ES-I3 (cell line): ENCODE results near the gene MAGT1.
"Not testable (repeated sequence)": the region's sequence is repeated elsewhere in the genome, so short reads cannot be mapped to it uniquely, and the experiment has no call there.

Source experiments
- H3K36me3 ChIP-seq: 2 replicates; pipeline ENCODE4 v1.6.1; 2013; ENCODE audit warnings: mild to moderate bottlenecking, low read length, control low read depth, moderate library complexity; ENCODE audit not compliant: insufficient read depth
- H3K4me1 ChIP-seq: 2 replicates; pipeline ENCODE4 v1.6.1; 2013; ENCODE audit warnings: mild to moderate bottlenecking, control low read depth, low read length; ENCODE audit not compliant: insufficient read depth
- H3K9ac ChIP-seq: 2 replicates; pipeline ENCODE4 v1.6.1; 2013; ENCODE audit warnings: low read depth, mild to moderate bottlenecking, low read length, moderate library complexity
- H3K9me3 ChIP-seq: 2 replicates; pipeline ENCODE4 v1.6.1; 2013; ENCODE audit warnings: mild to moderate bottlenecking, low read length, moderate library complexity; ENCODE audit not compliant: control insufficient read depth, insufficient read depth

The MAGT1 gene

GRCh38 chrX:77894921-77895886, at the start of gene MAGT1:
TSS of gene MAGT1 (minus strand) at chrX:77895435. CDS start at chrX:77895410, 25 bp downstream.
- H3K9ac ChIP-seq, result peak within 1 kb of the TSS; percentile 78
- H3K9me3 ChIP-seq, result no peaks in the 10 kb centered on the region
- H3K4me1 ChIP-seq, result no peaks in the 10 kb centered on the region
- no peaks in the 10 kb centered on the region for H3K36me3 ChIP-seq

DNA sequence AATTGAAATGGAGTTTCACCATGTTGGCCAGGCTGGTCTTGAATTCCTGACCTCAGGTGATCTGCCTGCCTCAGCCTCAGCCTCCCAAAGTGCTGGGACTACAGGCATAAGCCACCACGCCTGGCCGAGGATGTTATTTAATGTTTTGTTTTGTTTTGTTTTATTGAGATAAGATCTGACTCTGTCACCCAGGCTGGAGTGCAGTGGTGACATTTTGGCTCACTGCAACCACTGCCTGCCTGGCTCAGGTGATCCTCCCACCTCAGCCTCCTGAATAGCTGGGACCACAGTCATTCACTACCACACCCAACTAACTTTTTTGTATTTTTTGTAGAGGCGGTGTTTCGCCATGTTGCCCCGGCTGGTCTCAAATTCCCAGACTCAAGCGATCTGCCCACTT, 49.8 kb upstream of the MAGT1 start:
- not testable (repeated sequence) for H3K9ac ChIP-seq, H3K36me3 ChIP-seq, H3K9me3 ChIP-seq, H3K4me1 ChIP-seq

GRCh38 chrX:77938083-77938680, 42.9 kb upstream of the MAGT1 start:
- H3K9me3 ChIP-seq, result no peaks in the 10 kb centered on the region
- no peak overlapping the region for H3K9ac ChIP-seq
- H3K36me3 ChIP-seq, result no peaks in the 10 kb centered on the region
- no peaks in the 10 kb centered on the region for H3K4me1 ChIP-seq

DNA sequence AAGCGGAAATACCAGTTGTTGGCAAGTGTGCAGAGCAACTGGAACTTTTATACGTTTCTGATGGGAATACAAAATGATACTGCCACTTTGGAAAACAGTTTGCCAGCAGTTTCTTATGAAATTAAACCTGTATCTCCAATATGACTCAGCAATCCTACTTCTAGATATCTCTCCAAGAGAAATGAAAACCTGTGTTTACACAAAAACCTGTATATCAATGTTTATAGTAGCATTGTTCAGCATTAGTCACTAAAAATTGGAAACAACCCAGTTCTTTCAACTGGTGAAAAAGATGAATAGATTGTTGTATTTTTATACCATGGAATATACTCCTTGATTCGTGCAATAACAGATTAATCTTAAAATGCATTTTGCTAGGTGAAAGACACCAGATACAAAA, 42.1 kb upstream of the MAGT1 start:
- Histone ChIP-seq H3K9me3 (no peaks in the 10 kb centered on the region), H3K4me1 (no peaks in the 10 kb centered on the region), H3K9ac (no peak overlapping the region), H3K36me3 (no peaks in the 10 kb centered on the region)

DNA sequence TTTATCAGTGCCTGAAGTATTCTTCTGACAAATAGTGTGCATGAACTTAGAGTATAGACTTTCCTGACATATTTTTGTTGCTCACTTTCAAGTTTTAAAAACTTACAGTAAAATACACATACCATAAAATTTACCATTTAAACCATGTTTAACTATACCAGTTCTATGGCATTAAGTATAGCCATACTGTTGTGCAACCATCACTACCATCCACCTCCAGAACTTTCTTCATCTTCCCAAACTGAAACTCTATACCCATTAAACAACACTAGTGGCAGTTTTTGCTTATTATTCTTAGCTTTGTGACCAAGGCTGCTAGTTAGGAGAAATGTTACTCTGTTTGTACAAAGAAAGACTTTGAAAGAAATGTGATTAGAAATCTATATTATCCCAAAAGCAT, 41.1 kb upstream of the MAGT1 start:
- H3K9me3 ChIP-seq, result no peaks in the 10 kb centered on the region
- H3K36me3 ChIP-seq, result no peaks in the 10 kb centered on the region

DNA sequence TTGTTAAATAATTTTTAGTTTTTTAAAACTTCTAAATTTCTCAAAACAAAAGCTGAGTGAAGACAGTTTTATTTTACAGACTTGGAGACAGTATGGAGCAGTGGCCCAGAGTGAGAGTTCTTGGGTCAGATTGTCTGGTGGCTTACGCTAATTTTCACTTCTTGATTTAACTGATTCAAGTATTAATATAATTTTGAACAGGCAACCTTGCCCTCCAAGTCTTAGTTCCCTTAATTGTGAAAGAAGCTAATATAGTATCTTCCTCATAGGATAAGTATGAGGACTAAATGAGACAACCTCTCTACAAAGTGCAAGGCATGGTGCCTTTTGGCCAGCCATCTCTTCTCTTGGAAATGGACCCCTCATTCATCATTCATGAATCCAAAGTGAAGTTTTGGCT, 40.7 kb upstream of the MAGT1 start:
- no peaks in the 10 kb centered on the region for H3K4me1 ChIP-seq
- H3K9ac ChIP-seq, result no peak overlapping the region
- no peaks in the 10 kb centered on the region for H3K9me3 ChIP-seq
- no peaks in the 10 kb centered on the region for H3K36me3 ChIP-seq

More for the DNA sequence above, 41.1 kb upstream of the MAGT1 start:
- H3K9ac ChIP-seq, result no peak overlapping the region
- no peaks in the 10 kb centered on the region for H3K4me1 ChIP-seq

- Histone ChIP-seq H3K9me3 (no peaks in the 10 kb centered on the region), H3K4me1 (no peaks in the 10 kb centered on the region)
These were observed 35.3 kb upstream of the MAGT1 start for GRCh38 chrX:77930581-77930980.

GRCh38 chrX:77925764-77926163, 30.5 kb upstream of the MAGT1 start:
- no peak overlapping the region for H3K9ac ChIP-seq
- H3K4me1 ChIP-seq, result no peaks in the 10 kb centered on the region
- no peaks in the 10 kb centered on the region for H3K9me3 ChIP-seq
- H3K36me3 ChIP-seq, result no peaks in the 10 kb centered on the region

More at GRCh38 chrX:77930581-77930980, 35.3 kb upstream of the MAGT1 start:
- Histone ChIP-seq H3K36me3 (no peaks in the 10 kb centered on the region), H3K9ac (no peak overlapping the region)

GRCh38 chrX:77924320-77924859, 29.2 kb upstream of the MAGT1 start:
- no peaks in the 10 kb centered on the region for H3K9me3 ChIP-seq
- no peaks in the 10 kb centered on the region for H3K4me1 ChIP-seq

DNA sequence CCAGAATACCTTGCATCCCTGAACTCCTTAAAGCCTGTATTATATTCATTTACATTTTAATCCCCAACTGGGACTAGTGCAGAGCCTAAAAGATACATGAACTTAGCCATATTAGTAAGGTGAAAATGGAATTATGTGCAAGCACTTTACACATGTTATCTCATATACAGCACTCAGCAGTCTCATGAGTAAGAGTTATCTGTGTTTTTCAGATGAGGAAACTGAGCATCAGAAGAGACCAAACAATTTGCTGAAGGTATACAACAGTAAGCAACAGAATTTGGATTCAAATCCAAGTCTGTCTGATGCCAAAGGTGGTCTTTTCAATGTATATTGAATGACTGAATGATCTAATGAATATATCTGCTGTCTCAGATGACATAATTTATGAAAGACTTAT, 27.6 kb upstream of the MAGT1 start:
- no peaks in the 10 kb centered on the region for H3K4me1 ChIP-seq
- no peaks in the 10 kb centered on the region for H3K9me3 ChIP-seq
- H3K36me3 ChIP-seq, result no peaks in the 10 kb centered on the region
- no peak overlapping the region for H3K9ac ChIP-seq

More at GRCh38 chrX:77924320-77924859, 29.2 kb upstream of the MAGT1 start:
- no peak overlapping the region for H3K9ac ChIP-seq
- no peaks in the 10 kb centered on the region for H3K36me3 ChIP-seq

- not testable (repeated sequence) for H3K9me3 ChIP-seq, H3K9ac ChIP-seq, H3K36me3 ChIP-seq, H3K4me1 ChIP-seq
These were observed 24.1 kb upstream of the MAGT1 start for GRCh38 chrX:77919370-77919769.

DNA sequence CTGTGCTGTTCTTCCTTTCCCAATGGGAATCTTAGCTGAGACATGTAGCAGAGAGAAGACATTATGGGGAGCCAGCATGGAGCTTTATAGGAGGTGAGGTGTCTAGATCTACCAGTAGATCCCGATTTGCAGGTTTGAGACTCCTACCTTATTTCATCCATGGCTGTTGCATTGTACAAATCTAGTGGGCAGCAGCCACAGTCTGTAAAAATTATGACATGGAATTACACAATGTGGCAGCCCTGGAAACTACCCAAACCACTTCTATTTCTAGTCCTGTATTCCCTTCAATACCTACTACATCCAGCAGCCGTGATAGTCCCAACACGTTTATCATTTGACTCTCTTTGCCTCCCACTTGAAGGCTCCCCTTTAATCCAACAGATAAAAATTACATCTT, 23.3 kb upstream of the MAGT1 start:
- Histone ChIP-seq H3K4me1 (no peaks in the 10 kb centered on the region), H3K9ac (no peak overlapping the region), H3K9me3 (no peaks in the 10 kb centered on the region), H3K36me3 (no peaks in the 10 kb centered on the region)

GRCh38 chrX:77917294-77917933, 22.2 kb upstream of the MAGT1 start:
- H3K9ac ChIP-seq, result no peak overlapping the region
- H3K36me3 ChIP-seq, result no peaks in the 10 kb centered on the region
- H3K4me1 ChIP-seq, result no peaks in the 10 kb centered on the region
- no peaks in the 10 kb centered on the region for H3K9me3 ChIP-seq

- H3K36me3 ChIP-seq, result no peaks in the 10 kb centered on the region
- peak within 1 kb of the TSS; percentile 93 for H3K9ac ChIP-seq
- H3K4me1 ChIP-seq, result no peaks in the 10 kb centered on the region
- no peaks in the 10 kb centered on the region for H3K9me3 ChIP-seq
These were observed 15.0 kb upstream of the MAGT1 start, which contains the start of gene ATP7A for GRCh38 chrX:77910108-77910840. TSS of gene ATP7A (plus strand) at chrX:77910693. CDS start at chrX:77971642, 60,949 bp downstream.
